ENCODE measurements around the gene WASF2.

DNA sequence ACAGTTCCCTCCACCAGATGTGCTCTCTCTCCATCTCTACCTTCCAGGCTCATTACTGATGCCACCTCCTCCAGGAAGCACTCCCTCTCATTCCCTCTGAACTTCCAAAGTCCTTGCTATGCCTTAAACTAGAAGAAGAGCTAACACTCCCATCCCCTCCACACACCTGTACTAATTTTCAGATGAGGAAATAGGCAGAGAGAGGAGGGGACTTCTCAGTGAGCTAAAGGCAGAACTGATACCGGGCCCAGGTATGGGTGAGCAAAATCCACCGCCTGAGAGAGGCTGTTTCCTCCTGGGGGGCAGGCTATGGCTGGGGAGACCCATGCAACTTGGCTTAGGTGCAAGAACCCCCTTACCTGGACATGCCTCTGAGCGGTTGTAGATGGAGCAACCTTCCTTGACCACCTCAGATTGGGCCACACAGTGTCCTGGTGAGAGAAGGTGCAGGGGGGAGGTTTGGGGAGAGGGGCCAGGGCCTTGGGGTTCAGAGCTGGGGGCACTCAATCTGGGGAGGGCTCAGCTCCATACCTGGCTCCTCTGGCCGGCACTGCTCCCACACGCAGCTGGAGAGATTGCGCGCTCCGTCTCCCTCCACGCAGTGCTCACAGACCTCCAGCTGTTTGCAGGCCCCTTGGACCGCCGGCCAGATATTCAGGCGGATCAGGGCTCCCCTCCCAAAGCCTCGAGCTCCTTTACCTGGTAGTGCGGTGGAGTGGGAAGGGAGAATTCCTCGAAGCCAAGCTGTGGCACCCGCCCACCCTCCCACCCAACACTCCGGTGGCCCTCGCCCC, 107.8 kb downstream of the WASF2 start:
- TF ChIP-seq, protein P1, sequence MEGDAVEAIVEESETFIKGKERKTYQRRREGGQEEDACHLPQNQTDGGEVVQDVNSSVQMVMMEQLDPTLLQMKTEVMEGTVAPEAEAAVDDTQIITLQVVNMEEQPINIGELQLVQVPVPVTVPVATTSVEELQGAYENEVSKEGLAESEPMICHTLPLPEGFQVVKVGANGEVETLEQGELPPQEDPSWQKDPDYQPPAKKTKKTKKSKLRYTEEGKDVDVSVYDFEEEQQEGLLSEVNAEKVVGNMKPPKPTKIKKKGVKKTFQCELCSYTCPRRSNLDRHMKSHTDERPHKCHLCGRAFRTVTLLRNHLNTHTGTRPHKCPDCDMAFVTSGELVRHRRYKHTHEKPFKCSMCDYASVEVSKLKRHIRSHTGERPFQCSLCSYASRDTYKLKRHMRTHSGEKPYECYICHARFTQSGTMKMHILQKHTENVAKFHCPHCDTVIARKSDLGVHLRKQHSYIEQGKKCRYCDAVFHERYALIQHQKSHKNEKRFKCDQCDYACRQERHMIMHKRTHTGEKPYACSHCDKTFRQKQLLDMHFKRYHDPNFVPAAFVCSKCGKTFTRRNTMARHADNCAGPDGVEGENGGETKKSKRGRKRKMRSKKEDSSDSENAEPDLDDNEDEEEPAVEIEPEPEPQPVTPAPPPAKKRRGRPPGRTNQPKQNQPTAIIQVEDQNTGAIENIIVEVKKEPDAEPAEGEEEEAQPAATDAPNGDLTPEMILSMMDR (IDR thresholded peaks at IDR 0.05) = no peak
- TF ChIP-seq EZH2 (IDR thresholded peaks at IDR 0.05) = no peak
- TF ChIP-seq EZH2phosphoT487 (IDR thresholded peaks at IDR 0.05) = no peak

All from neural progenitor cell (in vitro differentiated cells).